B cell (primary cell): ENCODE results near the gene TRIM4. TPM values are rescaled to one million over a fixed set of nuclear protein-coding genes. Genes with fewer than 3 reads are reported as not detected.

Source experiments
- ATAC-seq: fragments of 200-7000 bp; cut with Tn5 transposase; one replicate; pipeline ENCODE4 v1.10.0; 2021; ENCODE audit warnings: low read depth, mild to moderate bottlenecking, moderate number of reproducible peaks, moderate library complexity
- CTCF ChIA-PET: fragments of 350-600 bp; sonication (Branson Sonifier 250); formaldehyde crosslinking; loops from one replicate; lab custom pipeline; 2021; ENCODE audit warnings: antibody characterized with exemption, inconsistent platforms; lab: Charles Lee
- POLR2A ChIA-PET: fragments of 350-600 bp; sonication (Branson Sonifier 250); formaldehyde crosslinking; loops from one replicate; lab custom pipeline; 2021; ENCODE audit warnings: antibody characterized with exemption; lab: Charles Lee
- DNase-seq: peaks from one replicate; pipeline ENCODE4 v3.0.0; 2013
- H2AFZ ChIP-seq: 2 replicates; pipeline ENCODE4 v1.6.1; 2012; ENCODE audit warnings: mild to moderate bottlenecking, low read depth, low read length; ENCODE audit not compliant: insufficient read depth, poor library complexity, severe bottlenecking
- H3K27ac ChIP-seq, 2 donors: 1 replicate in 1 of 2; 2 replicates in 1 of 2; pipeline ENCODE4 v1.5.1; 2012 to 2013; ENCODE audit warnings: low read length in 2 of 2, mild to moderate bottlenecking in 2 of 2, moderate library complexity in 1 of 2
- H3K27me3 ChIP-seq, 4 experiments: fragments of 200-600 bp in 1 of 4; sonication (generic) in 1 of 4; replicated peaks in 1 of 4; 1 replicate in 2 of 4; 2 replicates in 2 of 4; pipeline versions ENCODE4 v1.6.1 to v1.7.0; 2013 to 2016; ENCODE audit warnings: low read length in 3 of 4, mild to moderate bottlenecking in 2 of 4, mixed read lengths in 1 of 4, moderate library complexity in 1 of 4; ENCODE audit not compliant: insufficient read depth in 4 of 4, control insufficient read depth in 3 of 4; ENCODE audit errors: control extremely low read depth in 1 of 4
- H3K36me3 ChIP-seq, 2 experiments: replicated peaks in 1 of 2; 1 replicate in 1 of 2; 2 replicates in 1 of 2; pipeline versions ENCODE4 v1.6.1 to v1.7.1; 2013; ENCODE audit warnings: low read length in 1 of 2; ENCODE audit not compliant: insufficient read depth in 2 of 2, control insufficient read depth in 1 of 2; ENCODE audit errors: control extremely low read depth in 1 of 2, extremely low read depth in 1 of 2
- H3K4me1 ChIP-seq, 2 donors: fragments of 200-600 bp in 1 of 2; sonication (generic) in 1 of 2; 1 replicate in 1 of 2; 2 replicates in 1 of 2; pipeline versions ENCODE4 v1.5.1 to v1.6.1; 2013 to 2017; ENCODE audit warnings: low read length in 2 of 2; ENCODE audit not compliant: control insufficient read depth in 2 of 2, insufficient read depth in 2 of 2
- H3K4me2 ChIP-seq: replicated peaks from 2 replicates; pipeline ENCODE3; 2012; ENCODE audit warnings: mild to moderate bottlenecking, low read depth, low read length; ENCODE audit not compliant: poor library complexity, severe bottlenecking
- H3K4me3 ChIP-seq, 5 experiments: fragments of 200-600 bp in 1 of 5; sonication (generic) in 1 of 5; 1 replicate in 3 of 5; 2 replicates in 2 of 5; pipeline versions ENCODE4 v1.5.1 to v1.7.0; 2011 to 2016; ENCODE audit warnings: low read length in 4 of 5, mild to moderate bottlenecking in 4 of 5, low read depth in 2 of 5, control low read depth in 1 of 5, moderate library complexity in 1 of 5; ENCODE audit not compliant: insufficient read depth in 1 of 5; ENCODE audit errors: control extremely low read depth in 1 of 5, extremely low read depth in 1 of 5
- H3K79me2 ChIP-seq: fragments of 200-600 bp; sonication (generic); one replicate; pipeline ENCODE4 v1.6.0; 2016; ENCODE audit warnings: low read length; ENCODE audit not compliant: control insufficient read depth, insufficient read depth
- H3K9ac ChIP-seq: fragments of 200-600 bp; sonication (generic); 2 replicates; pipeline ENCODE4 v1.6.1; 2017; ENCODE audit warnings: mild to moderate bottlenecking, low read length, moderate library complexity
- H3K9me3 ChIP-seq, 3 donors: one replicate each; pipeline versions ENCODE4 v1.6.1 to v1.7.1; 2013; ENCODE audit warnings: low read length in 2 of 3; ENCODE audit not compliant: control insufficient read depth in 2 of 3, insufficient read depth in 1 of 3; ENCODE audit errors: control extremely low read depth in 1 of 3
- H4K20me1 ChIP-seq: 2 replicates; pipeline ENCODE4 v1.6.0; 2012; ENCODE audit warnings: mild to moderate bottlenecking, low read length; ENCODE audit not compliant: insufficient read depth, control insufficient read depth, poor library complexity, severe bottlenecking
- H3K27ac Mint-ChIP-seq: one replicate; pipeline ENCODE4 v1.8.0; 2021; ENCODE audit warnings: mixed read lengths
- H3K27me3 Mint-ChIP-seq: one replicate; pipeline ENCODE4 v1.8.0; 2021; ENCODE audit warnings: mixed read lengths
- H3K4me1 Mint-ChIP-seq: one replicate; pipeline ENCODE4 v1.8.0; 2021; ENCODE audit warnings: mixed read lengths
- H3K4me3 Mint-ChIP-seq: one replicate; pipeline ENCODE4 v1.8.0; 2021; ENCODE audit warnings: mixed read lengths
- H3K9me3 Mint-ChIP-seq: one replicate; pipeline ENCODE4 v1.8.0; 2022; ENCODE audit warnings: mixed read lengths; ENCODE audit not compliant: insufficient read depth
- EZH2 ChIP-seq: IDR thresholded peaks from 2 replicates; pipeline ENCODE4 v1.6.1; 2012; ENCODE audit warnings: borderline replicate concordance, low read depth, mild to moderate bottlenecking, moderate library complexity, low read length; ENCODE audit not compliant: insufficient read depth, poor library complexity, severe bottlenecking
- WGBS: methylation state at CpG from one replicate; pipeline ENCODE4 v1.1.5; 2013; ENCODE audit warnings: missing lambda C conversion rate; ENCODE audit not compliant: insufficient coverage; 5-methylcytosine and 5-hydroxymethylcytosine counted together
- intact Hi-C: fragments of 100-400 bp; cut with micrococcal nuclease; formaldehyde crosslinking; loops from one replicate; pipeline ENCODE4 v1.10.0; 2022
- polyA plus RNA-seq: library from polyadenylated mRNA; depleted of rRNA; stranded (reverse); fragments of >200 nt; gene quantifications from 2 replicates; pipeline ENCODE4 v1.2.3, GENCODE V29; 2012
- total RNA-seq, 2 donors: library from RNA; stranded (reverse); fragments of 120-200 nt in 1 of 2; gene quantifications; 1 replicate in 1 of 2; 2 replicates in 1 of 2; pipeline versions ENCODE4 v1.2.3 to v1.2.4, GENCODE V29; 2013 to 2022
- TF ChIP-seq, protein P1 (sequence below): fragments of 200-600 bp; IDR thresholded peaks from one replicate; pipeline ENCODE4 v1.8.0; 2022; ENCODE audit warnings: antibody characterized with exemption, mild to moderate bottlenecking

Gene TRIM4
- total and polyA plus RNA-seq, 2 donors (not counting 1 experiment from before 2014, with no cell fraction given) = 14.2 to 56.7 TPM

DNA sequence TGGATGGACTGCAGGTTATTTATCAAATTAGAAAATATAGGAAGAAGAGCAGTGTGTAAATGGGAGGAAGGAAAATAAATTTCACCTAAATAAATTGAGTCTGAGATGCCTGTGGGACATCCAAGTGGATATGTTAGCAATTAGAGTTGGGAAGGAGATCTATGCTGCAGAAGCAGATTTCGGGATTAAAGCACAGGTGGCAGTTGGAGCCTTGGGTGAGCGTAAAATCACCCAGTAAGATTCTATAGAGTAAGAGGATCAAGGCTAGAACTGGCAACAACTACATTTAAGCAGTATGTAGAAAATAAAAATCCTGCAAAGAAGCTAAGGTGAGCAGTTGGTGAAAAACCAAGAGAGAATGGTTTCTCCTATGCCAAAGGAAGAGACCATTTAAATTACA lies 8.4 kb downstream of the TRIM4 start:
- intact Hi-C loops = no loop called here

DNA sequence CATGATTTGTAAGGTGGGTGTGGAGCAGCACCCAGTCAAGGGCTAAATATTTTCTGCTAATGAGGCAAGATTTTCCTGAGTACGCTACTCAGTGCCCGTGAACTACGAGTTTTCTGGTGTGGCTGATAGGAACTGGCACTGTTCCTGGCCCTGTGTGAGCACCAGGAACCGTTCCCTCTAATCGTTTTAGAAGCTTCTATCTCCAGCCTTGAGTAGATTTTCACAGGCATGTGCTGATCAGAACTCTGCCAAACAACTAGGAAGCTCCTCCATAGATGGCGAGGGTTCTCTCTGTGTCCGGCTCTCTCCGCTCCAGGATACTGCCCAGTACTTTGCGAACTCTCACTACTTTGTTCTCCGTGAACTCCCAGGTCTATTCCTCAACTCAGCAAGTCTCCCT lies 17.7 kb downstream of the TRIM4 start:
- no peak for DNase-seq
- TF ChIP-seq, protein P1, sequence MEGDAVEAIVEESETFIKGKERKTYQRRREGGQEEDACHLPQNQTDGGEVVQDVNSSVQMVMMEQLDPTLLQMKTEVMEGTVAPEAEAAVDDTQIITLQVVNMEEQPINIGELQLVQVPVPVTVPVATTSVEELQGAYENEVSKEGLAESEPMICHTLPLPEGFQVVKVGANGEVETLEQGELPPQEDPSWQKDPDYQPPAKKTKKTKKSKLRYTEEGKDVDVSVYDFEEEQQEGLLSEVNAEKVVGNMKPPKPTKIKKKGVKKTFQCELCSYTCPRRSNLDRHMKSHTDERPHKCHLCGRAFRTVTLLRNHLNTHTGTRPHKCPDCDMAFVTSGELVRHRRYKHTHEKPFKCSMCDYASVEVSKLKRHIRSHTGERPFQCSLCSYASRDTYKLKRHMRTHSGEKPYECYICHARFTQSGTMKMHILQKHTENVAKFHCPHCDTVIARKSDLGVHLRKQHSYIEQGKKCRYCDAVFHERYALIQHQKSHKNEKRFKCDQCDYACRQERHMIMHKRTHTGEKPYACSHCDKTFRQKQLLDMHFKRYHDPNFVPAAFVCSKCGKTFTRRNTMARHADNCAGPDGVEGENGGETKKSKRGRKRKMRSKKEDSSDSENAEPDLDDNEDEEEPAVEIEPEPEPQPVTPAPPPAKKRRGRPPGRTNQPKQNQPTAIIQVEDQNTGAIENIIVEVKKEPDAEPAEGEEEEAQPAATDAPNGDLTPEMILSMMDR = no peak
- TF ChIP-seq EZH2 = no peak
- Histone ChIP-seq H3K9ac (no peak overlapping the region), H3K27ac (no peak overlapping the region), H3K4me2 (no peak overlapping the region), H4K20me1 (peaks cover 16% of the 10 kb centered on the region), H3K36me3 (peaks cover 3 to 59% of the 10 kb centered on the region in 2 experiments), H3K4me1 (no peaks in the 10 kb centered on the region), H3K79me2 (no peaks in the 10 kb centered on the region), H3K9me3 (peaks cover 0 to 3% (median 0%) of the 10 kb centered on the region in 3 donors), H3K4me3 (no peak overlapping the region), H3K27me3 (no peaks in the 10 kb centered on the region), H2AFZ (no peak overlapping the region)
- CTCF ChIA-PET = interaction anchor here (0.6 kb wide), 1 partner anchor 580 kb away, joined by 4 read pairs; no protein-coding TSS in a partner anchor
- Mint-ChIP-seq H3K4me3 (no peak overlapping the region), H3K27me3 (no peaks in the 10 kb centered on the region), H3K4me1 (peaks cover 7% of the 10 kb centered on the region), H3K27ac (no peak overlapping the region), H3K9me3 (peaks cover 5% of the 10 kb centered on the region)
- ATAC-seq = no peak
- intact Hi-C loops = no loop called here
- WGBS = 97% methylated on average over 9 of the region's 10 CpGs
- POLR2A ChIA-PET = no interaction called here

More for the DNA sequence above, 8.4 kb downstream of the TRIM4 start:
- no peak overlapping the region for H2AFZ ChIP-seq
- H3K4me3 ChIP-seq = no peak overlapping the region
- no peak overlapping the region for H3K27ac ChIP-seq
- no peak overlapping the region for H3K9ac ChIP-seq
- H3K79me2 ChIP-seq = peaks cover 69% of the 10 kb centered on the region
- no peak overlapping the region for H3K27ac Mint-ChIP-seq
- ChIA-PET CTCF (interaction anchor here (9.2 kb wide), 1 partner anchor 82 kb away, joined by 94 read pairs; no protein-coding TSS in a partner anchor), POLR2A (no interaction called here)
- H3K9me3 ChIP-seq = no peaks in the 10 kb centered on the region
- peaks cover 3 to 44% of the 10 kb centered on the region in 2 experiments for H3K36me3 ChIP-seq
- ATAC-seq (no peak), DNase-seq (no peak)
- peaks cover 5 to 6% of the 10 kb centered on the region in 2 donors for H3K4me1 ChIP-seq
- no CpG with 5 or more reads among the region's 2 CpGs for WGBS
- H3K4me2 ChIP-seq = no peak overlapping the region
- no peaks in the 10 kb centered on the region for H3K27me3 ChIP-seq
- no peaks in the 10 kb centered on the region for H3K9me3 Mint-ChIP-seq
- H3K4me3 Mint-ChIP-seq = no peak overlapping the region
- H3K4me1 Mint-ChIP-seq = peaks cover 27% of the 10 kb centered on the region
- no peaks in the 10 kb centered on the region for H3K27me3 Mint-ChIP-seq
- TF ChIP-seq, protein P1 = no peak
- TF ChIP-seq EZH2 = no peak
- H4K20me1 ChIP-seq = peaks cover 57% of the 10 kb centered on the region
